ENCODE data around the gene CTNNBIP1. TPM values are rescaled to one million over a fixed set of nuclear protein-coding genes. Genes with fewer than 3 reads are reported as not detected.

The CTNNBIP1 gene
- total RNA-seq, 1 experiment from 2014 or later, result 31.3 TPM

DNA sequence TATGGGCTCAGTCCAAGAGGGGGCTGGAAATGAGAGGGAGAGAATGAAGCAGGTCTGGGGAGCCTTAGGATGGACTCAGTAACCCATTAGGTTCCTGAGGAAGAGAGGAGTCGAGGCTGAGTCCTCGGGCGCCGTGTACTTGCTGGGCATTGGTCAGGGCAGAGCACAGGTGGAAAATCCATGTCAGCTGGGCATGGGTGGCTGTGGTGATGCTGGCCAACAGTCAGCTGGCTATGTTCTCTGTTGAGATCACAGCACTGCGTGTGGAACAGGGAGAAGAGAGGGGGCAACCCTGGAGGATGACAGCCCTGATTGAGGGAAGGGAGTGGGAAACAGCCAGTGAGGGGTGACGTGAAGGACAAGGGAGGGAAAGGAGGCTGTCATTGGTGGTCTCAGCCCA is 43.2 kb downstream of the CTNNBIP1 start (continued):
- TF ChIP-seq, protein P1, sequence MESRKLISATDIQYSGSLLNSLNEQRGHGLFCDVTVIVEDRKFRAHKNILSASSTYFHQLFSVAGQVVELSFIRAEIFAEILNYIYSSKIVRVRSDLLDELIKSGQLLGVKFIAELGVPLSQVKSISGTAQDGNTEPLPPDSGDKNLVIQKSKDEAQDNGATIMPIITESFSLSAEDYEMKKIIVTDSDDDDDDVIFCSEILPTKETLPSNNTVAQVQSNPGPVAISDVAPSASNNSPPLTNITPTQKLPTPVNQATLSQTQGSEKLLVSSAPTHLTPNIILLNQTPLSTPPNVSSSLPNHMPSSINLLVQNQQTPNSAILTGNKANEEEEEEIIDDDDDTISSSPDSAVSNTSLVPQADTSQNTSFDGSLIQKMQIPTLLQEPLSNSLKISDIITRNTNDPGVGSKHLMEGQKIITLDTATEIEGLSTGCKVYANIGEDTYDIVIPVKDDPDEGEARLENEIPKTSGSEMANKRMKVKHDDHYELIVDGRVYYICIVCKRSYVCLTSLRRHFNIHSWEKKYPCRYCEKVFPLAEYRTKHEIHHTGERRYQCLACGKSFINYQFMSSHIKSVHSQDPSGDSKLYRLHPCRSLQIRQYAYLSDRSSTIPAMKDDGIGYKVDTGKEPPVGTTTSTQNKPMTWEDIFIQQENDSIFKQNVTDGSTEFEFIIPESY (IDR thresholded peaks at IDR 0.05; ENCODE audit: extremely low read depth, insufficient replicate concordance, low read length), result no peak
- TF ChIP-seq EZH2 (IDR thresholded peaks at IDR 0.05) (no peak), POLR2AphosphoS5 (IDR thresholded peaks at IDR 0.05; ENCODE audit: low read depth, low read length) (no peak), CEBPB (IDR thresholded peaks at IDR 0.05; ENCODE audit: low read depth) (no peak), RAD21 (IDR thresholded peaks at IDR 0.05; ENCODE audit: low read depth) (no peak), FOSL1 (IDR thresholded peaks at IDR 0.05; ENCODE audit: low read depth) (no peak), JUND (IDR thresholded peaks at IDR 0.05) (no peak), ZFX (IDR thresholded peaks at IDR 0.05) (no peak)

DNA sequence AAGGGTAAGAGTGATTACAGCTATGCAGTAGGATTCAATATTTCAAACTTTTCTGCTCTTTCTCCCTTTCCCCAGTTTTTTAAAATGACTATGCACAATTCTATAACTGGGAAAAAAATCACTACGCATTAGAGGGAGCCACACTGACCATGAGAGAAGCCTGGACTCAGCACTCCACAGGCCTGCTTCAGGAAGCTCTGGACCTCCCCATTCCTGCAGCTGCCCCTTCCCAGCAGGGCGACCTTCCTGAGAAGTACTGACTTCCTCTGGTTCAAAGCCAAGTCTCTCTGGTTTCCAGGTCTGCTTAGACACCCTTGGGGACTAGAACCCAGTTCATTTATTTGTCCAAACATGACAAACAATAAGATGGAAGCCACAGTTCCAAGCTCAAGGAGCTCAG is 44.3 kb downstream of the CTNNBIP1 start:
- no peaks in the 10 kb centered on the region for H3K4me1 ChIP-seq (ENCODE audit: control insufficient read depth in 1 of 2, insufficient read depth in 2 of 2, low read length in 2 of 2)
- H3K27ac ChIP-seq (ENCODE audit: low read depth, low read length), result no peak overlapping the region
- DNase-seq (ENCODE audit: low read depth, low spot score) (no peak), ATAC-seq (no peak)
- H3K4me3 ChIP-seq (replicated peaks in 1 of 2; ENCODE audit: low read depth in 1 of 2, low read length in 2 of 2), result no peak overlapping the region
- intact Hi-C loops (cut with micrococcal nuclease), result loop anchor here (2.0 to 5.0 kb wide), 3 partner anchors 38 to 239 kb away; no protein-coding TSS in a partner anchor
- no peaks in the 10 kb centered on the region for H4K20me1 ChIP-seq (ENCODE audit: insufficient read depth)
- H3K36me3 ChIP-seq (ENCODE audit: control insufficient read depth in 1 of 2, insufficient read depth in 2 of 2, low read length in 2 of 2), result no peaks in the 10 kb centered on the region
- no peak overlapping the region for H3K4me2 ChIP-seq (ENCODE audit: low read length)
- RAD21 ChIA-PET (ENCODE audit: low non-redundant PET in 1 of 2, low total read pairs in 2 of 2, uncharacterized antibody in 2 of 2, unreplicated experiment in 2 of 2), result no interaction called here
- POLR2A ChIA-PET, result no interaction called here
- no peaks in the 10 kb centered on the region for H3K9me3 ChIP-seq (ENCODE audit: control insufficient read depth in 1 of 2, insufficient read depth in 1 of 2, low read depth in 1 of 2, low read length in 2 of 2)
- no peaks in the 10 kb centered on the region for H3K9me2 ChIP-seq (ENCODE audit: insufficient read depth)
- no peaks in the 10 kb centered on the region for H3K27me3 ChIP-seq (ENCODE audit: insufficient read depth, low read length)
- H3K9ac ChIP-seq (ENCODE audit: low read length), result no peak overlapping the region
- CTCF ChIA-PET, result interaction anchor here (1.4 kb wide), 1 partner anchor 81 kb away, joined by 5 read pairs; no protein-coding TSS in a partner anchor
- TF ChIP-seq POLR2A (IDR thresholded peaks at IDR 0.05; ENCODE audit: borderline replicate concordance, extremely low read depth, insufficient read depth, insufficient read length) (no peak), SIN3A (IDR thresholded peaks at IDR 0.05; ENCODE audit: low read depth) (no peak), ZFX (IDR thresholded peaks at IDR 0.05) (no peak)
- BruUV-seq (replicated peaks), result no TSS peak
- H2AFZ ChIP-seq (ENCODE audit: low read depth, low read length, poor library complexity, severe bottlenecking), result no peak overlapping the region
- no peaks in the 10 kb centered on the region for H3K79me2 ChIP-seq (ENCODE audit: insufficient read depth, low read length)

Measured in HCT116 (cell line).